NCI-H524 (cell line): Measurements from ENCODE around the gene PALMD.

Experiments used
- DNase-seq, 2 experiments: peaks; one replicate each; lab custom pipeline; 2025; lab: John Stamatoyannopoulos, UW

PALMD gene

DNA sequence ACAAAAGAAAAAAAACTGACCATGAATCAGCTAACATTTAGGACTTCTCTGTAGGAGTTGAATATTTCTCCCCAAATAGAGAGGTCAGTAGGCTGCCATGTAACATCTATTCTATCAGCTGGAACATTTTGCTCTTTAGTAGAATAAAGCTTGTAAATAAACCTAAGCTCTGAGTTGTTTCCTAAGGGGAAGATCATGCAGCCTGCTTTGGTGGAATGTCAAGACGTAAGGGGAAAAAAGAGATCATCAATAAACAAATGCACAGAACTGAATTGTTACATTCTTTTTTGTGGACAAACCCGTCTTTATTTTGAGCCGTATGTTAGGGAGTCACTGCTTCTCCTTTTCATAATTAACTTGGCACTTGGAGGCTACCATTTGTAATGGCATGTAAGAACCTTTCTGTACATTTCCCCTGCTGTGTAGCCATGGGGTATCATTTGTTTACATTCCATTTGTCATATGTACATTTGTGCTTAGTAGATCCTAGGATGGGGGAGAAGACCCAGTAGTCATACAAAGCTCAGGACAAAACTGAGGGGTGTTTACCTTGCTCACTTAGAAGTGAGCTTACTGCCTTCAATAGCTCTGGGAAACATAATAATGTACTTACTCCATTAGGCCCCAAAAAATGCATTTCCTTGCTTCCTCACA is 10.8 kb upstream of the PALMD start:
- no peak for DNase-seq

DNA sequence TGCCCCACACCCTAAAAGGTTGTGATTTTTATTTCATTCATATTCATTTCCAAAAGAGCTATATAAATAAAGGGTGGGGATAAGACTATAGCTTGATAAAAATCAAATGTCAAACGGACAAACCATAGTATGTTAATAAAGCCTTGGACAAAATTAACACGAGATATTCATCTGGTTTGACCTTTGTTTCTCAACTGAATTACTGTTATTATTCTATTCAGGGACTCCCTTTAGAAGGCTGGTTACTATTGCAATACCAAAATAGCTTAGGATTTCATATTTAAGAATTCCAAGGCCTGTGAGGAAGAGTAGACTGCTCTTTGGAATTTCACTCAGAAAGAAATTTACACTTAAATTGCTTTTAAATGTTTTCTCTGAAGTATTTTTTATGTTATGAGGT is 10.2 kb upstream of the PALMD start:
- DNase-seq, result no peak

DNA sequence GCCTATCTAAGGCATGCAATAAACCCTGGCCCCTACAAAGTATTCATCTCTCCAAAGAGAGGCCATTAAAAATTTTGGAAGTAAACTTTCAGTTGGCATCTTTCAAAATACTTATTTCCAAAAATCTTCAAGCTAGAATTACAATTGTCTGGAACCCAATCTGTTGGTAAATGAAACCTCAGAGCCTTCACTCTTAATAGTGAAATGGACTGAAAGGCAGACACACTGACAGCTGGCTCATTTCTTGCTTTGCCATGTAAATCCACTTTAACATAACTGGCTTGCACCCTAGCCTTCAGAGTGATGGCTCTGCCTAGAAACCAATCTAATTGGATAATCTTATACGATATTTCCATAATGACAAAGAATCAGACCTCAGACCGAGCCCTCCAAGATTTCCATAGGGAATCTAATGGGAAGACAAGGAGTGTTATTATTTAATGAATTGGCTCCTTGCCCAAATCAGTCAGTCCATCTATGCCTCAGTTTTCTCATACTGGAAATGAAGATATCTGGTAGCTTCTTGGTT is 9.2 kb upstream of the PALMD start:
- peak; percentile 84 to 95 for DNase-seq

DNA sequence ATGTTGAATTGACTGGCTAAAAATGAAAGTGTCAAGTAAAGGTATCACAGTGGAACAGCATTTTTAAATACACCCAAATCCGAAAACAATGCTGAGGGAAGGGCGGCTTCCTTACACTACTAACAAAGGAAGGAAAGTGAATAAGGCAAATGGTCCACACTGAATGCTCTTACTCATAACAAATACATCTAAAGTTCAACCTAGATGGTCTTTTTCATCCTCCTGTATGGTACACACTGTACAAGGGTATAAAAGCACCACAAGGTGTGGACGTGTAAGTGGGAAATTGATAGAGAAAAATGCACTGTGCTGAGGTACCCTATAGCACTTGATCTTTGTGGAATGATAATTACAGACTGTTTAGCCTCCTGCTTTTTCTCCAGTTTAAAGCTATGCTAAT is 7.1 kb upstream of the PALMD start:
- DNase-seq, result no peak

DNA sequence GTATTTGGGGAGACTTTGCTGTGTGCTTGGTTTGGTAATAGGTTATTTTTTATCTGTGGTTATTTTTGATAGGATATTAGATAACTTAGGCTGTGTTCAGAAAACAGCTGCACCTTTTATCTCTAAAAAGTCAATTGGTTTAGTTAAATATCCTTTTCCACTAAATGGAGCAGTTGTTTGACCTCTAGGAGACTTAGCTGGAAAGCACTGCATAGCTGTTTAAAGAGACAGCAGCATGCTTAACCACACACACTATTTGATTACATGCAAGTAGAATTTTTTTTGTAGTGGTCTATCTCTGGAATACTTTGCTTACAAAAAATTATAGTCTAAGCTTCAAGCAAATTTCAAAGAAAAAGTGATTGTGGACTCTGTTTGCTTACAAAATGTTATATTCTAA is 6.5 kb upstream of the PALMD start:
- DNase-seq, result no peak

DNA sequence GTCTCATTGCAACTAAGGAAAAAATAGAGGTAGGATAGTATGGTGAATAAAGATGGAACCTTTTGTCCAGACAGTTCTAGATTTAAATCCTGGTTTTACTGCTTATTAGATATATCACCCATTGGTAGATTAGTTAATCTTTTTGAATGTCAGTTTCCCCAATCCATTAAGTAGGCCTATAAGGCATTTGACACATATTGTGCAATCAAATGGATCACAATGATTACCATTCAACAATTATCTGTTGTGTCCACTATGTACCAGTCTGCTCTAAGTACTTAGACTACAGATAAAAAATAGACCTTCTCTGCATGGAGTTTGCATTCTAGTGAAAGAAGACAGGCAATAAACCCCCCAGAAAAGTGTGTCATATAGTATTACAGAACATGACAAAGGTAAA is 6.0 kb upstream of the PALMD start:
- DNase-seq, result no peak

DNA sequence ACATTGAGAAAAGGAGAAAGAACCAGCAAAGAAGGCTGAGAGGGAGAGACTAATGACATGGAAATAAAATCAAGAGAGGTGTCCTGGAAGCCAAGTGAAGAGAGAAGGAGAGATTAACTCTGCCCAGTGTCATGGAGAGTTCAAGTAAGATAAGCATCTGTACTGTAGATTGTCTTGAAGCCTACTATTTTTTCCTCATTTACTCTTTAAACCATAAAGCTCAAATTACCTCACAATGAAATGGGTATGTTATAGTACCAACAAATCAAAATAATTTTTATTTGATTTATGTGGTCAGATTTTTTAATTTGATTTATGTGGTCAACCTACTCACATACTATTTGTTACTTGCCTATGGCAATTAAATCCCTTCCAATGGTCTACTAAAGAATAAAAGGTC is 5.2 kb upstream of the PALMD start:
- DNase-seq, result no peak

DNA sequence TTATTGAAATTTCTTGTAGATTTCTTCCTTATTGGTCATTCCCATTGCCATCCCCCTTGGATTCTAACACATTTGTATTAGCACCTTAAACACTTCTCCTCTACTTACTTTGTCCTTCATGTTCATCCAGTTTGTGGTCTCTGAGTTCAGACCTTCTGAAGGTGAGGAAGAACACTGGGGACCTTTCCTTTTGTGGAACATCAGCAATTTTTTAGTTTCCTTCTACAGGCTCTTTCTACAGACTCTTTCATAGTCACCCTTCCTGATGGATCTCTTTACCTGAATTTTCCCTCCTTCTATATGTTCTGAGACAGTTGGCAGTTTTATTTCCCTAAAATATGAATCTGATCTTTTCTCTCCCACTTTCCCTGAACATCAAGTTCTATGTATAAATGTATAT is 4.4 kb upstream of the PALMD start:
- DNase-seq, result no peak

DNA sequence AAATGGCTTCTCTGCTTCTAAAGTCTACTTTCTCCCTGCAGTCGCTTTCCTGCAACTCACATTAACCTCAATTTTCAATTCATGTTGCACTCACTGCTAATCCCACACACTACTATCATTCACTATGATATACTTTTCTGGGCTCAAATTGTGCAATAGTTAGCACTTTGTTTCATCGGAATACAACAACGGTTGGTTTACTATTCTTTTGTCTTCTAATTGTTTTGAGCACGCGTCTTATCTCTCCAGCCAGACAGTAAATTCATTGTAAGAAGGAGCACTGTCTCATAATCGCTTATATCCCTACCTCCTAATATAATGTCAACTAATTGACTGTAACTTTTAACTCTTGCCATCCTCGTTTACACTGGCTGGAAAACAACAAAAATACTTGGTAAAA is 3.9 kb upstream of the PALMD start:
- no peak for DNase-seq

DNA sequence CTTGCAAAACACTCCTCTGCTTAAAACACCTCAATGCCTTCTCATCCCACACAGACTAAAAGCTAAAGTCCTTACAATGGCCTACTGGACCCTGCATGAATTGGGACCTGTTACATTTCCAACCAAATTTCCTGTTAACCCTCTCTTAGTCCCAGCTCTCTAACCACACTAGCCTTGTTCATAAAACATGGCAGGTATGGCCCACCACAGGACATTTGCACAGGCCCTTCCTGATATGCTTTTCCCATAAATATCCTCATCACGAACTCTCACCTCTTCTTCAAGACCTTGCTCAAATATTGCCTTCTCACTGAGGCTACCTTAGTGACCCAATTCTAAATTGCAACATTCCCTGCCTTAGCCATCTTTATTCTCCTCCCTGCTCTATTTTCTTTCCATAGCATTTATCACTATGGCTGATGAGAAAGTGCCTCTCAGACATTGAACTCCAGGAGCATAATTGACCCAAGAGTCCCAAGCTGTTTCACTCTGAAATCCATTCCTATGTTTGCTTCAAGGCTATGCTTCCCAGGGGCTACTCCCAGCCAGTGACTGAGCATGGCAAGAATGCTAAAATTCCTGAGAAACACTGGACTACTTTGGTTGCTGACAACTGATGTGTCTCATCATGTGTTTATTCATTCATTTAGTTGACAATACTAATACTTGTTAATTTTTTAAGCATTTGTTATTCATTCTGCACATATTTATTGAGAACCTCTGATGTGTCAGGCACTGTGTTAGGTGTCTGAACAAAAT is 2.7 kb upstream of the PALMD start:
- DNase-seq, result no peak

DNA sequence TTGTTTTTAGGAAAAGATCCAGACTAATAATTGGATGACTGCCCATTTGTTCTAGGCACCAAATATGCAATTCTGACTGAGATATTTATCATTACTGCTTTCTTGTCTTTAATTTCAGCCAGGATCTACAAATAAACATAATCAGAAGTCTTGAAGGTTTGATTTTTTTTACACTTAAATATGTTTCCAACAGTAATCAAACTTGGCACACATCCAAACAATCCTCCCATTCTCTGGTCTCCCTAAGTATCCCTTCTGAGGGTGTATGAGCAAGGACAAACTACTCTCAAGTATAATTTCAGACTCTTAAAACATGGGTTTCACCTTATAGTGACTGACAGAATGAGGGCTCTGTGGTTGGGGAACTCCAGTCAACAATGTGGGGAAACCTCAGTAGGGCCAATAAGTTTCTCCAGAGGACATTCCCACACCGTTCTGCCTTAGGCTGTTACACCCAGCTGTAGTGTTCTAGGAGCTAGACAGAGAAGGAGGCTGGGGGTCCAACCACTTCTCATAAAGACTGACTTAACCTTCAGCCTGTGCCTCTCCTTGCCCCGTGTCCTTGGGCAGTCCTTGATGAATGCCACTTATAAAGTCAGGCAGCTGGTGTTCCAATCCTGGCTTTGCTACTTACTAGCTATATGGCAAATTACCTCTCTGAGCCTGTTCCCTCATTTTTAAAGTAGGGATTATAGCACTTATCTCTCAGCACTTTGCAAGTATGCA is 1.5 kb upstream of the PALMD start:
- DNase-seq, result peak; percentile 72 to 91

DNA sequence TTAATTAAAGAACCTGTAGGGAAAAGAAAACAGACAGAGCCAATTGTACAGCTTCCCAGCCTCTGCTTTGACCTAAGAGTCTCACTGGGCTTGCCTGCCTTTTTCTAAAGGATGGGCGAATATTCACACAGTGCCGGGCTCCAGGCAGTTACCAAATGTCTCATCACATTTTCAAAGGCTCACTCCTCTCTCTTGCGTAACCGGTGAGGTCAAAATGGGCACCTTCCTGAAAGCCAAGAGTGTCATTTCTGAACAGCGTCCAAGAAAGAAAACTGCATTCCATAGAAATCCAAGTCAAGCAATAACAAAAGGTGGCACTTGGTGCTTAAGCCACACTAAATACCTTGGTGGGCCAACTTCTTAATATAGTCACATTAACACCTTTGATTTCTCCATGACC is 710 bp upstream of the PALMD start:
- no peak for DNase-seq

DNA sequence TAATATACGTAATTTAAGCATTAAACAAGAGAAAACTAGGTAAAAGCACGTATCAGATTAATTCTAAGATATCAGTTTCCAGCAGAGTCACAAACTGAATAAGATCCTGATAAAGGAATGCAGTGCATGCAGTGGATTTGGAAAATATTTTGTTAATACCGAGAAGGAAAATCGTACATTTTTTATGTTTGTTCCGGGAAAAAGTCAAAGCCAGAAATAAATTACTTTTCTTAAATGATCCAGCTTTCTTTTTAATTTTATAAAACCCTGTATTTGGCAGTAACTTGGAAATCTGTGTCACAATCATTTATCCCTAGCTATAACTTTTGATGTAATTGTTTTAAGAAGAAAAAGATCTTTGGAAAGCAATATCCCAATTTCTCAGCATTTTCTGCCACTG is 955 bp downstream of the PALMD start:
- DNase-seq, result no peak

DNA sequence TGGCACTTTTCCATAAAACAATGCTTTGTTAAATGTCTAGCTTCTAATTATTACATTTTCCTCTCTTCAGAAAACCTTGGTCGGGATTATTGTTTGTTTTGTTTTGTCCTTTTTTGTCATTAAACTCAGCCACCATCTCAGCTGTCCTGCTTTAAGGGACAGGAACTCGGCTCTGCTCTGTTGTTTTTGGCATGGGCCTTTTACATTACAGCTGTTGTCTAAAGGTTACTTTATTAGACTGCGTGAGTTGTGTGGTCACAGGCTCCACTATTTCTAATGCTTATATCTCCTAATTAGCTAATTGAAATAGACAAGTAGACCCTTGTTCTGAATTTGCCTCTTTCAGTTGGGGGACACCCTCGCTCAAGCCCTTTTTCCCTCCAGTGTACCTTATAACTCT is 1.6 kb downstream of the PALMD start:
- no peak for DNase-seq

DNA sequence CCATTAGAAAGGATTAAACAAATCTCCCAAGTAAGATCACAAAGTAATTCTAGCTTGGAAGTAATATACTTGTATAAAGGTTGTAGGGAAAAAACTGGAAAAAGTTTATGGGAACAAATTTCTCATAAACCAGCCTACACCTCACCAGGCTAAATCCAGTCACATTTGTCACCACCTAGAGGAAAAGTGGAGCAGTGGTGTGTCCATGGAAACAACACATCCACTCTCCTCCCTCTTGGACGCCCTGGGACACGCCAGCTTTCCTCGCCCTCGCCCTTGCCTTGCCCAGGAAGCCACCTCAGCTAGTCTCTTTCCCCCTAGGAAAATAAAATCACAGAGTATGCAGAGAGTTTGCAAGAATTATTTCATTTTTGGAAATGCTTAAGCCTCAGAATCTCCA is 2.2 kb downstream of the PALMD start:
- peak; percentile 26 to 64 for DNase-seq

DNA sequence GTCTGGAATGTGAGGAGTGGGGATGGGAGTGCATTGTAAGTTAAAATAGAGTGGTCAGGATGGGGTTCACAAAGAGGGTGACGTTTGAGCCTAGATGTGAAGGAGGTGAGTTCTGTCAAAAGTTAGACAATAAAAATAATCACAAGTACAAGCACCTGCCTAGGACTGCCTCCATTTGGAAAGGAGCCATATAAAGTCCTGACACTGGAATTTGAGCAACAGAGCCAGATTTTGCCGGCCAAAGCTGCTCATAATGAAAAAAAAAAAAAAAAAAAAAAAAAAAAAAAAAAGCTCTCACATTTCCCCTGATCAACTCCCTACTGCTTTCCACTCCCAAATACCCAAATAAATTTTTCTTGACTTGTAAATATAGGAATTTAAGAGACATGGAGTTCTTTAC is 4.1 kb downstream of the PALMD start:
- DNase-seq, result no peak

DNA sequence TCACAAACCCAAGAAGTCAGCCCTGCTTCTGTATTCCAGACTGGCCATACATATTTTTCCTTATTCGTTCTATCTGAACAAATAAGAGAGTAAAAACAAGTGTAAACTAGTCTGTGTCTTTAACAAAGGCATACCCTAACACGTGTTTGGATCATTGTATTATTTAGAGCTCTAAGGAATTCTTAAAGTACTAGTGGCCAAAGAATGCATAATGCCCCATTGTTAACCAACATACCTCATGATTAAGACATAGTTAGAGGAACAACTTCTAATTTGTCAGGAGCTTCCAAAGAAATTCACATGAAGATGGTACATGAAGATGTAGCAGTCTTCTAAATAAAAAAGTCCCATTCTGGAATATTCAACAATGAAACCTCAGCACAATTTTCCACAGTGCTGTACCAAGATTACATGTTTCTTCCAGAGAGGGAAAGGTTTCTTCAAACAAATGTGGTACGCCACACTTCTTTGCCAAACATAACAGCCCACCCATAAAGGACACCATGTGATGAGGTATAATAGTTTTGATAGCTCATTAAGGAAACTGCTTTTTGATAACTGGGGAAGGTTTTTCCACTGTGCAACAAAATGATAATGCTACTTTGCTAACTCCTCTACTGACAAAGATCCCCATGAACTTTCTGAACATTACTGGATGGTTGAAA is 5.0 kb downstream of the PALMD start:
- no peak for DNase-seq

DNA sequence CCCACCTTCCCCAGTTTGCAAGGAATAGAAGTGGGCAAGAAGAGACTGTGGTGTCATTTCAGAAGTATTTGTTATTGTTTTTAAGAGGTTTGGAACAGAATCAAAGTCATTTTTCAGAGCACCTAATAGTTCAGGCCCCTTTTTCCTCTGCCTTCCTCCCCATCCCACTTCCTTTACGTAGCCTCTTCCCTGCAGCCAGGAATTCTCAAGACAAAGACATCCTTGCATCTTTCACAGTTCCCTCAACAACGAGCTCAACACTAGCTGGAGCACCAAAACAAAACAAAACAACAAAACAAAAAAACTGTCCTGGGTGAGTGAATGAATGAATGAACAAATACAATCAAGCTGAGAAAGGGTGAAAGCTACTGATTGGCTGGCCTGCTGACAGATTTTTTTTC is 7.0 kb downstream of the PALMD start:
- DNase-seq, result no peak

DNA sequence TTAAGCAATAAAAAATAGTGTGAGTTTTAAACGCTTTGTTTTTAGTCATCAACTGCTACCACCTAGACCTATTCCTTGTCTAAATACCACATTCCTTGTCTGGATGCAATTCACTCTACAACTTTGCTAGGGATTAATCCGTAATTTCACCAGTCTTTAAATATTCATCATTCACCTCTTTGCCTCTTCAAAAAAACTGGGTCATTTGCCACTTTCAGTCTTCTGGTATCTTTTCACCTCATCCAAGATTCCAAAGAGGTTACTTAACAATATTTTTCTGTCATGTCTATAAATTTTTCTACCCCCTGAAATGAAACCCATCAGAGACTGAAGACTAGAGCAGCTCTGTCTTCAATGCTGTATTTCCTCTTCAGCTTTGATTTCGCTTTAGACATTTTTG is 9.5 kb downstream of the PALMD start:
- DNase-seq, result no peak

DNA sequence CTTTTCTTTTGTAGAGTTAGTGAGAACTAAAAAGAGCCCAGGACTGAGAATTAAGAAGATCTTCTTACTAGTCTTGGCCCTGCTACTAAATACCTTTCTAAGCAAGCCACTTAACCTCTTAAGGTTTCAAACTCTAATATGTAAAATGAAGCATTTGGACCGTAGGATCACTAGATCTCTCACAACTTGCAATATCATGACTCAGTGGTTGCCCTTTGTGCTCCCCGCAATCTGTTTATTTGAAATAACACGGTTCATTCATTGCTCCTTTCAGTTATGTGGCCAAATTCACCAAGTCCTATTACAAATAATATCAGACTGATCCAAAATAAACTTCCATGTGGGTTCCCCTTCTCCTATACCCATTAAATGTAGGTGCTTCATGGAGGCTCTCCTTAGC is 10.8 kb downstream of the PALMD start:
- no peak for DNase-seq

DNA sequence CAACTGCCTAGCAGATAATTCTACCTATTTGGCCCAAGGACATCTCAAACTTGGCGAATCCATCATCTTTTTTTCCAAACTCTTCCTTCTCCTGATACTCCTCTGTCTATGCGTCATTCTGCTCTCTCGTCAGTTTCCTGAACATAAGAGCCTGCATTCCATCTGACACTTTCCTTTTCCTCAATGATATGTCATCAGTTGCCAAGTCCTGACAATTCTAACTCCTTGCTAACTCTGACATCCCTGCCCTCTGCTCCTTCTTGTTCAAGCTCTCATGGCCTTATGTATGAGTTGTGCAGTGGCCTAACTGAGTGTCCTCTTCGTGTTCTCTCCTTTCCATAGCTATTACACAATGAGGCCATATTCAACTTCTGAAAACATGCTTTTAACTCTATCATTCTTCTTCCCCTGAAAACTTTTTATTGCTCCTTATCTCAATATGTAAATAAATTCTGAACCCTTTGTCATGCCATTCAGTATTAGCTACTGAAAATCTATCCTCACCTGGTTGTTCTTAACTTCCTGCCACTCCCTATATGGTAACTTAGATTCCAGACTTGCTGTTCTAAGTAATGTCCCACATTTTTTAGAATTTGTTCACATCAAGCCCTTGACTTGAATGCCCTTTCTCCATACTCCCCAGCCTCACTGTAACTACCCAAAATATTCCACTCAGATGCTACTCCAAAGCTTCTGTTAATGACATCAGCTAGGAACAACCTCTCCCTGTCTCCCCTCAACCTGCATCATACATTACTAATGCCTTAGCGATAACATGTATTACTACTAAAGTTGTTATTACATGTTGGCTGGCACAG is 11.5 kb downstream of the PALMD start:
- no peak for DNase-seq

DNA sequence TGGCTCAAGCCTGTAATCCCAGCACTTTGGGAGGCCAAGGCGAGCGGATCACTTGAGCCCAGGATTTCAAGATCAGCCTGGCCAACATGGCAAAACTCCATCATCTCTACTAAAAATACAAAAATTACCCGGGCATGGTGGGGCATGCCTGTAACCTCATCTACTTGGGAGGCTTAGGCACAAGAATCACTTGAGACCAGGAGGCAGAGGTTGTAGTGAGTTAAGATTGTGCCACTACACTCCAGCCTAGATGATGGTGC is 12.0 kb downstream of the PALMD start:
- DNase-seq, result no peak
